Measurements from ENCODE around the gene TUBGCP4. TPM values are rescaled to one million over a fixed set of nuclear protein-coding genes. Genes with fewer than 3 reads are reported as not detected.

TUBGCP4 gene
- total RNA-seq, 2 donors from 2014 or later, result 13.5 to 13.8 TPM

DNA sequence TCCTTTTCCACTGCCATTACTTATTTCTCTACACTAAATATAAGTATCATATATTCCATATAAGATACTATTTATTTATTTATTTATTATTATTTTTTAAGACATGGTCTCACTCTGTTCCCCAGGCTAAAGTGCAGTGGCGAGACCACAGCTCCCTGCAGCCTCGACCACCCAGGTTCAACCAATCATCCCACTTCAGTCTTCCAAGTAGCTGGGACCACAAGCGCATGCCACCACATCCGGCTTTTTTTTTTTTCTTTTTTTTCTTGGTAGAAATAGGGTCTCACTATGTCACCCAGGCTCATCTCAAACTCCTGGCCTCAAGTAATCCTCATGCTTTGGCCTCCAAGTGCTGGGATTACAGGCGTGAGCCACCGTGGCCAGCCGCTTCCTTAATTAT is 65.5 kb downstream of the TUBGCP4 start:
- Histone ChIP-seq H3K9me3 (no peaks in the 10 kb centered on the region), H3K4me3 (no peak overlapping the region), H3K36me3 (peaks cover 0 to 7% of the 10 kb centered on the region in 2 donors), H3K4me1 (replicated peaks) (no peaks in the 10 kb centered on the region), H3K27me3 (replicated peaks; ENCODE audit: insufficient read depth) (no peaks in the 10 kb centered on the region), H3K27ac (no peak overlapping the region)
- 94% methylated on average over 7 of the region's 7 CpGs for WGBS
- TF ChIP-seq, protein P1, sequence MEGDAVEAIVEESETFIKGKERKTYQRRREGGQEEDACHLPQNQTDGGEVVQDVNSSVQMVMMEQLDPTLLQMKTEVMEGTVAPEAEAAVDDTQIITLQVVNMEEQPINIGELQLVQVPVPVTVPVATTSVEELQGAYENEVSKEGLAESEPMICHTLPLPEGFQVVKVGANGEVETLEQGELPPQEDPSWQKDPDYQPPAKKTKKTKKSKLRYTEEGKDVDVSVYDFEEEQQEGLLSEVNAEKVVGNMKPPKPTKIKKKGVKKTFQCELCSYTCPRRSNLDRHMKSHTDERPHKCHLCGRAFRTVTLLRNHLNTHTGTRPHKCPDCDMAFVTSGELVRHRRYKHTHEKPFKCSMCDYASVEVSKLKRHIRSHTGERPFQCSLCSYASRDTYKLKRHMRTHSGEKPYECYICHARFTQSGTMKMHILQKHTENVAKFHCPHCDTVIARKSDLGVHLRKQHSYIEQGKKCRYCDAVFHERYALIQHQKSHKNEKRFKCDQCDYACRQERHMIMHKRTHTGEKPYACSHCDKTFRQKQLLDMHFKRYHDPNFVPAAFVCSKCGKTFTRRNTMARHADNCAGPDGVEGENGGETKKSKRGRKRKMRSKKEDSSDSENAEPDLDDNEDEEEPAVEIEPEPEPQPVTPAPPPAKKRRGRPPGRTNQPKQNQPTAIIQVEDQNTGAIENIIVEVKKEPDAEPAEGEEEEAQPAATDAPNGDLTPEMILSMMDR (IDR thresholded peaks at IDR 0.05), result no peak
- TF ChIP-seq POLR2A (IDR thresholded peaks at IDR 0.05) (no peak), POLR2AphosphoS5 (IDR thresholded peaks at IDR 0.05) (no peak)
- DNase-seq (ENCODE audit: low spot score), result no peak
- intact Hi-C loops (cut with DNase I), result loop anchor here (5.0 kb wide), 1 partner anchor 336 kb away; no protein-coding TSS in a partner anchor

DNA sequence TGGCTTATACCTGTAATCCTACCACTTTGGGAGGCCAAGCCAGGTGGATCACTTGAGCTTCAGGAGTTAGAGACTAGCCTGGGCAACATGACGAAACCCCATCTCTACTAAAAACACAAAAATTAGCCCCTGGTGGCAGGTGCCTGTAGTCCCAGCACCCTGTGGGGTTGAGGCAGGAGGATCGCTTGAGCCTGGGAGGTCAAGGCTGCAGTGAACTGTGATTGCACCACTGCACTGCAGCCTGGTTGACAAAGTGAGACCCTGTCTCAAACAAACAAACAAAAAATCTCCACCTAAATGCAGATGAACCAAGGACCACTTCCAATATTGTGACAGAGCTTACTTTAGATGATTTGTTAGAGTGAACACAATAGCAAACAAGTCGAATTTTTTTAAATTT is 68.4 kb downstream of the TUBGCP4 start:
- Histone ChIP-seq H3K27ac (no peak overlapping the region), H3K9me3 (no peaks in the 10 kb centered on the region), H3K36me3 (peaks cover 0 to 4% of the 10 kb centered on the region in 2 donors), H3K27me3 (replicated peaks; ENCODE audit: insufficient read depth) (no peaks in the 10 kb centered on the region), H3K4me1 (replicated peaks) (no peaks in the 10 kb centered on the region), H3K4me3 (no peak overlapping the region)
- DNase-seq (ENCODE audit: low spot score), result no peak
- intact Hi-C loops (cut with DNase I), result loop anchor here (5.0 kb wide), 1 partner anchor 333 kb away; no protein-coding TSS in a partner anchor
- WGBS, result 92% methylated on average over 3 of the region's 3 CpGs
- TF ChIP-seq POLR2A (IDR thresholded peaks at IDR 0.05) (no peak), POLR2AphosphoS5 (IDR thresholded peaks at IDR 0.05) (no peak)
- TF ChIP-seq, protein P1 (IDR thresholded peaks at IDR 0.05), result no peak

DNA sequence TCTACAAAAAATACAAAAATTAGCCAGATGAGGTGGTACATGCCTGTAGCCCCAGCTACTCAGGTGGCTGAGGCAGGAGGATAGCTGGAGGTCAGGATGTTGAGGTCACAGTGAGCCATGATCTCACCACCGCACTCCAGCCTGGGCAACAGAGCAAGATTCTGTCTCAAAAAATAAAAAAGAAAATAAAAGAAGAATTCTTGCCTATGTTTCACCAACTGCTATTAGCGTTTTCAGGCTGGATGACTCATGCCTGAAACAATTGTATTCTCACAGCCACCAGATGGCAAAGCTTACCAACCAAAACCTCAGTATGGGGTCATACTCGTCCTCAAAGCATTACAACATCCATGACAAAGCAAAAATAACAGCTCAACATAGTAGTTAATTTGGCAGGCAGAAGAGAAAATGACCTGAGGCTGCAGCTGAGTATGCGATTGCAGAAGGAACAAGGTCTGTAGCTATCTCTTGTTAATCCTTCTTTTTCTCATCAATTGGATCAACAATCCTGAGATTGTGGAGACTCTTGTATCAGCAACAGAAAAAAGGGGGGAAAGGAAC is 69.9 kb downstream of the TUBGCP4 start:
- intact Hi-C loops (cut with DNase I), result loop anchor here (5.0 kb wide), 1 partner anchor 72 kb away; no protein-coding TSS in a partner anchor
- Histone ChIP-seq H3K9me3 (no peaks in the 10 kb centered on the region), H3K27me3 (replicated peaks; ENCODE audit: insufficient read depth) (no peaks in the 10 kb centered on the region), H3K4me3 (no peak overlapping the region), H3K27ac (no peak overlapping the region), H3K4me1 (replicated peaks) (no peaks in the 10 kb centered on the region), H3K36me3 (peaks cover 0 to 4% of the 10 kb centered on the region in 2 donors)
- TF ChIP-seq POLR2AphosphoS5 (IDR thresholded peaks at IDR 0.05) (peak; percentile 61), POLR2A (IDR thresholded peaks at IDR 0.05) (no peak)
- TF ChIP-seq, protein P1 (IDR thresholded peaks at IDR 0.05), result peak in 2 of 4 experiments; percentile 65 to 66
- peak; percentile 7 for DNase-seq (ENCODE audit: low spot score)
- 27% methylated on average over 4 of the region's 4 CpGs for WGBS

DNA sequence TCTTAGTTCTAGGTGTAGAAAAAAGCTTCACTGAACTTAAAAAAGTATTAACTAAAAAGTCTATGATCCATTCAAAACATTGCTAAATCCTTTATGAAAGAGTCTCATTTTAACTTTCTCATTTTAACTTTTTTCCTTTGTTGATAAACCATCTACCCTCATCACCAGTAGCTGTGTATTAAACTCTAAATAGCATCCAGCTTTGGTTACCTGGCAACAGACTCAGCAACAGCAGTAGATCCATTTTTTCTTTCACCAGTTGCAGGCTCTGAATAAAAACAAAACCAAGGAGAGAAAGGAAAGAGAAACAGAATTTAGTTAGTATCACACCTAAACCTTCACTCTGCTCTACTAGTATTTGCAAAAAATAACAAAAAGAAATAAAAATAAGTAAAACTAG is 70.4 kb downstream of the TUBGCP4 start:
- Histone ChIP-seq H3K4me3 (no peak overlapping the region), H3K9me3 (no peaks in the 10 kb centered on the region), H3K27ac (peak overlapping the region in 1 of 2 donors; percentile 14), H3K36me3 (peaks cover 0 to 4% of the 10 kb centered on the region in 2 donors), H3K27me3 (replicated peaks; ENCODE audit: insufficient read depth) (no peaks in the 10 kb centered on the region), H3K4me1 (replicated peaks) (no peaks in the 10 kb centered on the region)
- TF ChIP-seq POLR2AphosphoS5 (IDR thresholded peaks at IDR 0.05) (no peak), POLR2A (IDR thresholded peaks at IDR 0.05) (no peak)
- TF ChIP-seq, protein P1 (IDR thresholded peaks at IDR 0.05), result no peak
- no peak for DNase-seq (ENCODE audit: low spot score)
- intact Hi-C loops (cut with DNase I), result loop anchor here (5.0 kb wide), 1 partner anchor 71 kb away; no protein-coding TSS in a partner anchor

DNA sequence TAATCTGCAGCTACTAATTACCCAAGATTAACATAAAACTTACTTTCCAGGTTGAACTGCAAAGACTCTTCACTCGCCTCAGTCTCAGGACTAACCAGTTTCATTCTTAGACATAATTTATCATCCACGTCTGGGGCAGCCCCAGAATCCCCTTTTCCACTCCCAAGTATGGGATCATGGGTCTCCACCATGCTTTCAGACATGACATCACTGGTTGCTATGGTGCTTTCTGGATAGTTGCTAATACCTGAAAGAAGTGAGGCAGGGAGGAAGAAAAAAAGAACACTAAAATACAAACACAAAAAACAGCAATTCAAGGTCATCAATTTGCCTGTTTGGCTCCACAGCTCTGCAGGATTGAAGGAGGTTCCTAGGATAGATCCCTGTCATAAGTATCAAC is 75.4 kb downstream of the TUBGCP4 start:
- intact Hi-C loops (cut with DNase I), result no loop called here
- Histone ChIP-seq H3K4me1 (replicated peaks) (no peaks in the 10 kb centered on the region), H3K9me3 (no peaks in the 10 kb centered on the region), H3K27ac (no peak overlapping the region), H3K36me3 (peaks cover 0 to 4% of the 10 kb centered on the region in 2 donors), H3K4me3 (no peak overlapping the region), H3K27me3 (replicated peaks; ENCODE audit: insufficient read depth) (no peaks in the 10 kb centered on the region)
- TF ChIP-seq, protein P1 (IDR thresholded peaks at IDR 0.05), result no peak
- no peak for TF ChIP-seq POLR2A (IDR thresholded peaks at IDR 0.05)
- no peak for TF ChIP-seq POLR2AphosphoS5 (IDR thresholded peaks at IDR 0.05)
- no peak for DNase-seq (ENCODE audit: low spot score)
- 70% methylated on average over 2 of the region's 2 CpGs for WGBS
